ENCODE results near the gene DYNC1LI2.

DYNC1LI2 gene

GRCh38 chr16:66751992-66752322 lies 548 bp upstream of the DYNC1LI2 start:
- TF ChIP-seq, protein P1, sequence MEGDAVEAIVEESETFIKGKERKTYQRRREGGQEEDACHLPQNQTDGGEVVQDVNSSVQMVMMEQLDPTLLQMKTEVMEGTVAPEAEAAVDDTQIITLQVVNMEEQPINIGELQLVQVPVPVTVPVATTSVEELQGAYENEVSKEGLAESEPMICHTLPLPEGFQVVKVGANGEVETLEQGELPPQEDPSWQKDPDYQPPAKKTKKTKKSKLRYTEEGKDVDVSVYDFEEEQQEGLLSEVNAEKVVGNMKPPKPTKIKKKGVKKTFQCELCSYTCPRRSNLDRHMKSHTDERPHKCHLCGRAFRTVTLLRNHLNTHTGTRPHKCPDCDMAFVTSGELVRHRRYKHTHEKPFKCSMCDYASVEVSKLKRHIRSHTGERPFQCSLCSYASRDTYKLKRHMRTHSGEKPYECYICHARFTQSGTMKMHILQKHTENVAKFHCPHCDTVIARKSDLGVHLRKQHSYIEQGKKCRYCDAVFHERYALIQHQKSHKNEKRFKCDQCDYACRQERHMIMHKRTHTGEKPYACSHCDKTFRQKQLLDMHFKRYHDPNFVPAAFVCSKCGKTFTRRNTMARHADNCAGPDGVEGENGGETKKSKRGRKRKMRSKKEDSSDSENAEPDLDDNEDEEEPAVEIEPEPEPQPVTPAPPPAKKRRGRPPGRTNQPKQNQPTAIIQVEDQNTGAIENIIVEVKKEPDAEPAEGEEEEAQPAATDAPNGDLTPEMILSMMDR (IDR thresholded peaks at IDR 0.05; ENCODE audit: insufficient read depth, low read depth, low read length, missing control alignments), result no peak
- no peak for DNase-seq (ENCODE audit: low read depth)
- H3K4me3 ChIP-seq (ENCODE audit: low read length), result peak overlapping the region; percentile 51

GRCh38 chr16:66751053-66751302 lies 431 bp downstream of the DYNC1LI2 start:
- H3K4me3 ChIP-seq (ENCODE audit: low read length), result peak overlapping the region; percentile 91
- TF ChIP-seq, protein P1 (IDR thresholded peaks at IDR 0.05; ENCODE audit: insufficient read depth, low read depth, low read length, missing control alignments), result no peak
- DNase-seq (ENCODE audit: low read depth), result no peak

DNA sequence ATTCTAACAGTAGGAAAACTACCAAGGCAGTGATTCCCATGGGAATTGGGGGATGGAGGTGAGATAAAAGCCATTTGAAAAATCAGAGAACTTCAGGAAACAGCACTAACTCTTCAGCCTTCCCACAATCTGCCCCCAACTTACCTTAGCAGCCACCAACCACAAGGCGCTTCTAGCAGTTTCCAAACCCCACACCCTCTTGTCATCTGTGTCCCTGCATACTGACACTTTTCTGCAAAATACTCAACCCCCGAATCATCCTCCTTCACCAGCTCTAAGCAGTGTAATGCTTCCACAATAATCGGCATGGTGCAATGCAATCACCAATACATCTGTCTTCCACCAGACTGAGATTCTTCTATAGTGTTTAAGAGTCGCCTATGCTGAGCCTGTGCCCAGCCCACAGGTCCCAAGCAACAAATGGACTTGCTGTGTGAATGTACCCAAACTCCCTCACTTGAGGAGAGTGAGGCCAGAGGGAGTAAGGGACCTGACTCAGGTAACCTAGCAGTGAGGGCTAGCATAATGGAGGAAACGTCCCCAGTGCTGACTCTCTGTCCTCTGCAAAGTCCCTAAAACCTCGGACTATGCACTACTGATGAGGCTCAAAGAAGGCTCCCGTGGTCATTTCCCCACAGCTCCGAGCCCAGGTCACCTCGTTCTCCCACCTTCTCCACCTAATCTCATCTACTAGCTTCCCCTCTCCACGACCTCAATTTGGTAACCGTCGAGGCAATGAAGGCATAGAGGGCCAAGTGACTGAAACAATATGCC lies 943 bp downstream of the DYNC1LI2 start:
- TF ChIP-seq, protein P1 (IDR thresholded peaks at IDR 0.05; ENCODE audit: insufficient read depth, low read depth, low read length, missing control alignments), result no peak
- DNase-seq (ENCODE audit: low read depth), result no peak
- H3K4me3 ChIP-seq (ENCODE audit: low read length), result peak overlapping the region; percentile 91

- TF ChIP-seq, protein P1 (IDR thresholded peaks at IDR 0.05; ENCODE audit: insufficient read depth, low read depth, low read length, missing control alignments), result no peak
- H3K4me3 ChIP-seq (ENCODE audit: low read length), result no peak overlapping the region
- no peak for DNase-seq (ENCODE audit: low read depth)
Observed at GRCh38 chr16:66746682-66747081, 4.7 kb downstream of the DYNC1LI2 start.

DNA sequence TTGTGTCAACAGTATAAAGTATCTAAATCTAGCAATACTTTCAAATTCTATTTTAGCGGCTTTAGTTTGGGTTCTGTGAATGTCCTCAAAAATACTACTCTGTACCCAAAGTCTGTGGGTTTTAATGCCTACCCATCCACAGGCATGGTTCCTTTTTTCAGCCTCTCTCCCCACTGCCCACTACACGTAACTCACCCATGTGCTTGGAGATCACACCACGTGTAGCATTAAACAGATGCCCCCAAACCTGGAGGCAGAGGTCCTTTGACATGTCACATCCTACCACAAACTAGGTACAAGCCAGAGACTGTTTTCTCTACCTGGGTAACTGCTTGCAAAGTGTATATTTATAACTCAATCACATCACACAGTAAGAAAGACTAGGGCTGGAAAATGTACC lies 5.4 kb downstream of the DYNC1LI2 start:
- TF ChIP-seq, protein P1 (IDR thresholded peaks at IDR 0.05; ENCODE audit: insufficient read depth, low read depth, low read length, missing control alignments), result no peak
- DNase-seq (ENCODE audit: low read depth), result no peak
- H3K4me3 ChIP-seq (ENCODE audit: low read length), result no peak overlapping the region

- H3K4me3 ChIP-seq (ENCODE audit: low read length), result no peak overlapping the region
- TF ChIP-seq, protein P1 (IDR thresholded peaks at IDR 0.05; ENCODE audit: insufficient read depth, low read depth, low read length, missing control alignments), result no peak
- no peak for DNase-seq (ENCODE audit: low read depth)
Observed at GRCh38 chr16:66741950-66742808, 9.2 kb downstream of the DYNC1LI2 start.

Data from epithelial cell of esophagus (primary cell).